NAMALWA (cell line): ENCODE results near the gene NIP7.
"Not testable (repeated sequence)": the region's sequence is repeated elsewhere in the genome, so short reads cannot be mapped to it uniquely, and the experiment has no call there.

ENCODE experiments used
- DNase-seq: peaks from one replicate; pipeline ENCODE4 v3.0.0-alpha.2; 2015; ENCODE audit warnings: low spot score

Gene NIP7

GRCh38 chr16:69339289-69340094 lies at the start of gene NIP7, which contains the start of gene COG8:
Gene NIP7, plus strand, starts transcription at chr16:69339772. Its CDS starts 58 bp downstream, at chr16:69339830.
Gene COG8, minus strand, starts transcription at chr16:69339564. Its CDS starts 12 bp downstream, at chr16:69339552.
- peak; percentile 97 for DNase-seq

GRCh38 chr16:69291657-69292056 lies 47.9 kb upstream of the NIP7 start:
- not testable (repeated sequence) for DNase-seq

GRCh38 chr16:69293401-69293800 lies 46.2 kb upstream of the NIP7 start:
- DNase-seq = no peak

- no peak for DNase-seq
Observed at GRCh38 chr16:69294051-69294450, 45.5 kb upstream of the NIP7 start.

- not testable (repeated sequence) for DNase-seq
Observed at GRCh38 chr16:69296771-69297170, 42.8 kb upstream of the NIP7 start.

GRCh38 chr16:69298261-69298660 lies 41.3 kb upstream of the NIP7 start:
- DNase-seq = no peak

- no peak for DNase-seq
Observed at GRCh38 chr16:69301187-69301586, 38.4 kb upstream of the NIP7 start.

- DNase-seq = no peak
Observed at GRCh38 chr16:69301861-69302260, 37.7 kb upstream of the NIP7 start.

- no peak for DNase-seq
Observed at GRCh38 chr16:69302301-69302700, 37.3 kb upstream of the NIP7 start.

GRCh38 chr16:69306031-69306430 lies 33.5 kb upstream of the NIP7 start:
- no peak for DNase-seq

GRCh38 chr16:69307091-69307490 lies 32.5 kb upstream of the NIP7 start:
- no peak for DNase-seq

- no peak for DNase-seq
Observed at GRCh38 chr16:69307856-69308255, 31.7 kb upstream of the NIP7 start.

GRCh38 chr16:69309316-69309715 lies 30.3 kb upstream of the NIP7 start:
- DNase-seq = no peak

GRCh38 chr16:69310653-69311532 lies 28.7 kb upstream of the NIP7 start, which contains the start of gene VPS4A:
Gene VPS4A, plus strand, starts transcription at chr16:69311350. Its CDS starts 162 bp downstream, at chr16:69311512.
- DNase-seq = peak; percentile 96

- DNase-seq = peak; percentile 62
Observed at GRCh38 chr16:69311533-69312387, 27.8 kb upstream of the NIP7 start.

- no peak for DNase-seq
Observed at GRCh38 chr16:69313469-69313868, 26.1 kb upstream of the NIP7 start.

- no peak for DNase-seq
Observed at GRCh38 chr16:69314534-69314933, 25.0 kb upstream of the NIP7 start.

- DNase-seq = no peak
Observed at GRCh38 chr16:69315486-69316311, 23.9 kb upstream of the NIP7 start.

- no peak for DNase-seq
Observed at GRCh38 chr16:69316595-69317034, 23.0 kb upstream of the NIP7 start.

- no peak for DNase-seq
Observed at GRCh38 chr16:69318177-69318910, 21.2 kb upstream of the NIP7 start.
